Stimulated activated CD4-positive, alpha-beta T cell treated with anti-CD3 and anti-CD28 coated beads, Interleukin-15, amount 100 ng/mL, for 48 hours (primary cell): ENCODE measurements around the gene MEFV.
"Not testable (repeated sequence)": the region's sequence is repeated elsewhere in the genome, so short reads cannot be mapped to it uniquely, and the experiment has no call there.

ENCODE experiments used
- DNase-seq, 2 donors: peaks; one replicate each; pipeline ENCODE4 v3.0.0-alpha.2; 2020; ENCODE audit warnings: low read depth in 2 of 2

The MEFV gene

GRCh38 chr16:3270718-3271117 lies 14.3 kb upstream of the MEFV start:
- not testable (repeated sequence) for DNase-seq

- DNase-seq: no peak
Measured at GRCh38 chr16:3268294-3268693, 11.9 kb upstream of the MEFV start.

- no peak for DNase-seq
Measured at GRCh38 chr16:3266873-3267537, 10.6 kb upstream of the MEFV start.

- peak; percentile 92 to 98 for DNase-seq
Measured at GRCh38 chr16:3264137-3265036, 8.0 kb upstream of the MEFV start.

- no peak for DNase-seq
Measured at GRCh38 chr16:3262517-3262916, 6.1 kb upstream of the MEFV start.

- DNase-seq: no peak
Measured at GRCh38 chr16:3259836-3260235, 3.4 kb upstream of the MEFV start.

- DNase-seq: no peak
Measured at GRCh38 chr16:3256866-3257465, 533 bp upstream of the MEFV start.

- no peak for DNase-seq
Measured at GRCh38 chr16:3254309-3254708, 2.1 kb downstream of the MEFV start.

GRCh38 chr16:3252967-3253366 lies 3.5 kb downstream of the MEFV start:
- DNase-seq: no peak

- no peak for DNase-seq
Measured at GRCh38 chr16:3249451-3249850, 7.0 kb downstream of the MEFV start.

GRCh38 chr16:3249020-3249419 lies 7.4 kb downstream of the MEFV start:
- no peak for DNase-seq

GRCh38 chr16:3248596-3248995 lies 7.8 kb downstream of the MEFV start:
- no peak for DNase-seq

- no peak for DNase-seq
Measured at GRCh38 chr16:3246876-3247275, 9.6 kb downstream of the MEFV start.

- no peak for DNase-seq
Measured at GRCh38 chr16:3246002-3246401, 10.4 kb downstream of the MEFV start.

GRCh38 chr16:3243882-3244281 lies 12.6 kb downstream of the MEFV start:
- no peak for DNase-seq

- DNase-seq: no peak
Measured at GRCh38 chr16:3242709-3243108, 13.7 kb downstream of the MEFV start.

- DNase-seq: no peak
Measured at GRCh38 chr16:3241761-3242160, 14.7 kb downstream of the MEFV start.

- DNase-seq: no peak
Measured at GRCh38 chr16:3235856-3236669, 20.4 kb downstream of the MEFV start.

- DNase-seq: peak; percentile 91 to 92
Measured at GRCh38 chr16:3234857-3235561, 21.4 kb downstream of the MEFV start, which contains the start of gene ZNF200. Gene ZNF200 (minus strand): TSS chr16:3235158. CDS start chr16:3233755, 1,403 bp downstream.

- no peak for DNase-seq
Measured at GRCh38 chr16:3234543-3234856, 21.9 kb downstream of the MEFV start.

- no peak for DNase-seq
Measured at GRCh38 chr16:3223913-3224515, 32.4 kb downstream of the MEFV start.
